Measurements from ENCODE around the gene PRR20C. TPM values are rescaled to one million over a fixed set of nuclear protein-coding genes. Genes with fewer than 3 reads are reported as not detected.

Gene PRR20C
- polyA plus RNA-seq, 1 donor (not counting 4 experiments of a cell fraction or from before 2014, with no cell fraction given): not detected

DNA sequence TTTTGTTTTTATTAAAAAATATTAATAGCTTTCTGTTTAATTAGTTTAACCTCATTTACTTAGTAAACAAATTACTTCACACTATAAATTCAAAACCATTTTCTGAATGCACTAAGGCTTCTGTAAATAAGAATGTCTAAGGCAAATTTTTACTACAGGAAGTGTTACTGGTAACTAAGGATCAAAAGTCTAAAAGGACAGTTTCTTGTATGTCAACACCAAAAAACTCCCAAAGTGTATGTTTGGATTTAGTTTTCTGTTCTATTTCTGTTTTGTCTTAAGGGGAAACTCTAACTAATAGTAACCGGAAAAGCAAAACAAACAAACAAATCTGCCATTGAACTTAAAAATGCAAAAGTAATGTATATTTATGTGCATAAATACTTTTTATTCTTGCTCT, 37.8 kb downstream of the PRR20C start:
- H3K79me2 ChIP-seq (ENCODE audit: control insufficient read depth, insufficient read depth, low read length): no peaks in the 10 kb centered on the region
- dilution Hi-C loops (cut with MboI; ENCODE audit: extremely low pct_ligation_motif_present, low sequenced_read_pairs): no loop called here
- H3K4me3 ChIP-seq (ENCODE audit: control insufficient read depth in 2 of 3, extremely low read depth in 1 of 3, insufficient read depth in 2 of 3, low read depth in 1 of 3, low read length in 3 of 3): no peak overlapping the region
- no peaks in the 10 kb centered on the region for H3K27me3 ChIP-seq (ENCODE audit: control insufficient read depth, extremely low read depth, insufficient read depth, low read length)
- no peak overlapping the region for H3K27ac ChIP-seq (ENCODE audit: control insufficient read depth, insufficient read depth, low read length)
- no peak overlapping the region for H2AFZ ChIP-seq (ENCODE audit: control insufficient read depth, low read length)
- no peak for DNase-seq (ENCODE audit: low read depth, low spot score)
- H3K9me3 ChIP-seq (ENCODE audit: control insufficient read depth, low read depth, low read length): no peaks in the 10 kb centered on the region
- no peak for FAIRE-seq
- no peaks in the 10 kb centered on the region for H3K9me1 ChIP-seq (ENCODE audit: control insufficient read depth, extremely low read depth, insufficient read depth, low read length)
- H3K4me1 ChIP-seq (ENCODE audit: control insufficient read depth, extremely low read depth, insufficient read depth, low read length): no peaks in the 10 kb centered on the region
- H4K20me1 ChIP-seq (ENCODE audit: control insufficient read depth, extremely low read depth, insufficient read depth, low read length): no peaks in the 10 kb centered on the region
- H3K9ac ChIP-seq (ENCODE audit: control insufficient read depth, extremely low read depth, insufficient read depth, low read length): no peak overlapping the region
- H3K4me2 ChIP-seq (ENCODE audit: control insufficient read depth, extremely low read depth, insufficient read depth, low read depth, low read length): no peak overlapping the region
- H3K36me3 ChIP-seq (ENCODE audit: control insufficient read depth in 2 of 2, extremely low read depth in 1 of 2, insufficient read depth in 2 of 2, low read length in 2 of 2): no peaks in the 10 kb centered on the region
- TF ChIP-seq EZH2 (IDR thresholded peaks at IDR 0.05; ENCODE audit: low read length): no peak
- TF ChIP-seq, protein P1, sequence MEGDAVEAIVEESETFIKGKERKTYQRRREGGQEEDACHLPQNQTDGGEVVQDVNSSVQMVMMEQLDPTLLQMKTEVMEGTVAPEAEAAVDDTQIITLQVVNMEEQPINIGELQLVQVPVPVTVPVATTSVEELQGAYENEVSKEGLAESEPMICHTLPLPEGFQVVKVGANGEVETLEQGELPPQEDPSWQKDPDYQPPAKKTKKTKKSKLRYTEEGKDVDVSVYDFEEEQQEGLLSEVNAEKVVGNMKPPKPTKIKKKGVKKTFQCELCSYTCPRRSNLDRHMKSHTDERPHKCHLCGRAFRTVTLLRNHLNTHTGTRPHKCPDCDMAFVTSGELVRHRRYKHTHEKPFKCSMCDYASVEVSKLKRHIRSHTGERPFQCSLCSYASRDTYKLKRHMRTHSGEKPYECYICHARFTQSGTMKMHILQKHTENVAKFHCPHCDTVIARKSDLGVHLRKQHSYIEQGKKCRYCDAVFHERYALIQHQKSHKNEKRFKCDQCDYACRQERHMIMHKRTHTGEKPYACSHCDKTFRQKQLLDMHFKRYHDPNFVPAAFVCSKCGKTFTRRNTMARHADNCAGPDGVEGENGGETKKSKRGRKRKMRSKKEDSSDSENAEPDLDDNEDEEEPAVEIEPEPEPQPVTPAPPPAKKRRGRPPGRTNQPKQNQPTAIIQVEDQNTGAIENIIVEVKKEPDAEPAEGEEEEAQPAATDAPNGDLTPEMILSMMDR (optimal IDR thresholded peaks at IDR 0.05 in 1 of 3, IDR thresholded peaks at IDR 0.05 in 1 of 3, conservative IDR thresholded peaks at IDR 0.05 in 1 of 3; ENCODE audit: extremely low read depth in 1 of 3, insufficient read depth in 2 of 3, low read length in 3 of 3): no peak

Small RNA genes within 50 kb of the gene (small RNA-seq; reads per million reads assigned to genes)
- gene PRR20FP (ENCODE audit: insufficient read length in 3 of 3, low read depth in 3 of 3, low replicate concordance in 1 of 3): 0 reads per million in 3 experiments

Other genes with a start within 250 kb of the PRR20C start
- not detected in 3 replicates for gene PRR20A, start 13.1 kb upstream of the PRR20C start, polyA plus RNA-seq
- gene PRR20B, start 6.6 kb upstream of the PRR20C start, polyA plus RNA-seq: not detected in 3 replicates
- gene PRR20D, start 6.6 kb downstream of the PRR20C start, polyA plus RNA-seq: not detected in 3 replicates
- not detected in 3 replicates for gene PRR20E, start 13.1 kb downstream of the PRR20C start, polyA plus RNA-seq